ENCODE results near the gene SYNDIG1.

SYNDIG1 gene

DNA sequence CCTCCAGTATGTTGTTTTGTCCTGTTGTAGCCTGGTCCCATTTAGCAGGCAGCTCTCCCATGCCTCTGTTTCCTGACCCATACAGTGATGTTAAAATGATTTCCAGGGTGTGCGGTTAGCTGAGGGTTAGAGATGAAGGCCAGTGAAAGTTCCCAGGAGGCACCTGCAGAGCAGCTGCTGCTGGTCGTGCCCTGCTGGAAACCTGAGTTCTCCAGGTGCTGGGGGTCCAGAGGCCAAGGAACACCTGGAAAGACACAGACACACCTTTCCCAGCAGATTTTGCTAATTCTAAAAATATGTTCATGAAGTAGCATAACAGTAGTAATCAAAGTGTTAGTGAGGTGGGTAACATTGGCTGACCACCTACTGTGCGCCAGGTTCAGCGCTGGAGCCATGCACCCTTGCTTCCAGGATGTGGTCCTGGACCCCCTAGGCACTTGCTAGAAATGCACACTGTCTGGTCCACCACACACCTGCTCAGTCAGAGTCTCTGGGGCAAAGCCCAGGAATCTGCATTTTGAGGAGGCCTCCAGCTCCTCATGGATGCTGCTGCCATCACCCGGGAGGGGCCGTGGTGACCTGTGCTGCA is 118.7 kb downstream of the SYNDIG1 start:
- no peak for DNase-seq

- no peak for DNase-seq
Observed at GRCh38 chr20:24588725-24589340, 119.4 kb downstream of the SYNDIG1 start.

DNA sequence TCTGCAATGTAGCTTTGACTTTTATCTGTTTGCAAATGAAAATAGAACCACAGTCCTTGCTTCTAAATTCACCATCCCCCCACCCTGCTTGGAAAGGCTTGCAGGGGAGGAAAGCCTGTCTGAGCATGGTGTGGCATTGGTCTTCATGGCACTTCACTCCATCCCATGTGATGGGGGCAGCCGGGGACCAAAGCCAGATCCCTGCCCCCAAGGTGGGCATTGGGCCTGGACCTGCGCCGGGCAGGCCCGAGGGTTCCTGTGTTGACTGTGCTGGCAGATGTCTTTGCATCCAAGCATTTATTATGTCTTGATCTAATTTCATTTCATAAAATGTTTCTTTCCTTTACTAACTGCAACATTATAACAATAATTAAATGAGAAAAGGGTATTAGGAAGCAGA is 120.0 kb downstream of the SYNDIG1 start:
- no peak for DNase-seq

- no peak for DNase-seq
Observed at GRCh38 chr20:24589815-24590177, 120.4 kb downstream of the SYNDIG1 start.

DNA sequence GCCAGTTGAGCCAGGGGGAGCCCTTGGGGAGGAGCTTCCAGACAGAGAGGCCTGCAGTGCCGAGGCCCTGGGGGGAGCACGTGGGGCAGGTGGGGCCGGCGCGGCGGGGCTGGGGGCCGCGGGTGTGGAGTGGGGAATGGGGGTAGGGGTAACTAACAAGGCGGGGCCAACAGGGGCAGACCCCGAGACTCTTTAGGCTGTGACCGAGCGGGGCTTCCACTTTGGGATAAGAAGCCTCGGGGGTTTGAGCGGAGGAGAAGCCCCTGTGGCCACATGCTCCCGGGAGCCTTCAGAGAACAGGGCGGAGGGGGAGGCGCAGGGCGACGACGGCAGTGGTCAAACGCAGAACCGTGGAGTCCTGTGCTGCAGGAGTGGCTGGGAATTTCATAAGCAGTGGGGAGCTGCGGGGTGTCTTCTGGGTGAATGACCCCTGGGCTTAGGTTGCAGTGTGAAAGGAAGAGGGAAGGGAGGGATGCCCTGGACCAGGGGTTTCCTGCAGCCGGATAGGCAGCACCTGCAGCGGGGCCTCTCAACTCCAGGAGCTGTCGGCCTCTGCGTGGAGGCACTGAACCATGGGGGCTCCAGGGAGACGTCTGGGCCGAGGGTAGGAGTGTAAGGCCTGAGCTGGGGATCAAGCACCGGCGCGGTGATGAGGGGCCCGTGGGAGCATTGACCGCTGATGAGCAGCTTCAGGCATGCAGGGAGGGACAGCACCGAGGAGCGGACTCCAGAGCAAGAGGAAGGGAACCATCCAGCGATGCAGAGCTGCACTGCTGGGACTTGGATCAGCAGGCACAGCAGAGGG is 121.0 kb downstream of the SYNDIG1 start:
- DNase-seq = no peak

GRCh38 chr20:24597051-24597450 is 127.6 kb downstream of the SYNDIG1 start:
- no peak for DNase-seq

DNA sequence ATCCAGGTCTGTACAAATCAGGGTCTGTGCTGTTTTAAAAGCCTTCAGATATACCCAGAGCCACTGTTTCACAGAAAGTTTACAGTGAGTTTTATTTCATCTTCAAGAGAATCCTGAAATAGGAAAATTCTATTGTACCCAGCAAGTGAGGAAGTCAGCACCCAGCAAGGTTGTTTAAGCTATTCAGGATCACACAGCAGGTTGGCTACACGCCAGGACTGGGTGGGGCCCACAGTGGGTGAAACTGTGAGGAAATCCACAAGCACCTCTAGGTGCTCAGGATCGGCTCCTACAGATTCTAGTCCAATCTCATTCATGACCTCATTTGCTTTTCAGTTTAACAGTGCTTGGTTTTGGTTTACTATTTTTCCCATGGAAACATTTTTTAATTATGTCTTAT is 128.9 kb downstream of the SYNDIG1 start:
- no peak for DNase-seq

- no peak for DNase-seq
Observed at GRCh38 chr20:24598996-24599395, 129.6 kb downstream of the SYNDIG1 start.

DNA sequence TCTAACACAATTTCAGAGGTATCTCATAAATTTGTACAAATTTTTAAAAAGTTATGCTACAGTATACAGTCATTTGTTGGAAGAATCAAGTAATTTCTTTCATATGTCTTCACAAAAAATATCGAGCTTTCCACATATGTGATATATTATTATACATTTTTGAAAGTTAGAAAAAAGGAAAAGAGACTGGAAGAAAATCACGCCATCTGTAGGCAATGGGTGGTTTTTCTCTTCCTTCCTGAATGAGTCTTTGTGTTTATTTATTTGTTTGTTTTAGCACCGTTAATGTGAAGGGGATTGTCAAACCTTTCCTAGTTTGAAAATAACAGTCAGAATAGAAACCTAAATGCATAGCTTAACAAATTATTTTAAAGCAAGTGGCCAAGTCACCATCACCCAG is 130.6 kb downstream of the SYNDIG1 start:
- no peak for DNase-seq

GRCh38 chr20:24603454-24603853 is 134.0 kb downstream of the SYNDIG1 start:
- DNase-seq = no peak

DNA sequence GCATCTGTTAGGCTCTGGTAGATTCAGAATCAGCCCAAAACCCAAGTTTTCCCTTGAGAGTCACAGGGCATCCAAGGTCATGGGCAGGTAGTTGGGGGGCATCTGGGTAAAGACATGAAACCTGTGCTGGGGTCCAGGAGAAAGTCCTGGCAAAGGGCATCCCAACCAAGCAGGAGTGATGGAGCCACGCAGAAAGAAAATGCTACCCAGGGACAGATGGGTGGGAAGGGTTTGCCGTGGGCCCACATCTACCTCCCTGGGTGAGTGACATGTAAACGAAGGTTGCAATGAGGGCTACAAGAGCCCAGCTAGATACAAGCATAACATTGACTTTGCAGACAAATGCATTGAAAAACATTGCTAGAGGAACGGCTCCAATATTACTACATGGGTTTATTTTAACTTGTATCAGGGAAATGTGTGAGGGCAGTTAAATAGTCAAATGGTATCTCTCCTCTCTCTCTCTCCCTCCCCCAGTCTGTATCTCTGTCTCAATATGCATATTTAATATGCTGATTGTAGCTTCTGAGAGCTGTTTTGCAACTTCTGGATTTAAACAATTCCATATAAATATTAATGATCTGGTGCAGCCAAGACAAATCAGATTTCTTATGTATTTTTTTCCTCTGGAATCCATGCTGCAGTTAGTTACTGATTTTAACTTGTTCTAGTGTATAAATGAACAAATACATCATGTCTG is 135.7 kb downstream of the SYNDIG1 start:
- DNase-seq = no peak

DNA sequence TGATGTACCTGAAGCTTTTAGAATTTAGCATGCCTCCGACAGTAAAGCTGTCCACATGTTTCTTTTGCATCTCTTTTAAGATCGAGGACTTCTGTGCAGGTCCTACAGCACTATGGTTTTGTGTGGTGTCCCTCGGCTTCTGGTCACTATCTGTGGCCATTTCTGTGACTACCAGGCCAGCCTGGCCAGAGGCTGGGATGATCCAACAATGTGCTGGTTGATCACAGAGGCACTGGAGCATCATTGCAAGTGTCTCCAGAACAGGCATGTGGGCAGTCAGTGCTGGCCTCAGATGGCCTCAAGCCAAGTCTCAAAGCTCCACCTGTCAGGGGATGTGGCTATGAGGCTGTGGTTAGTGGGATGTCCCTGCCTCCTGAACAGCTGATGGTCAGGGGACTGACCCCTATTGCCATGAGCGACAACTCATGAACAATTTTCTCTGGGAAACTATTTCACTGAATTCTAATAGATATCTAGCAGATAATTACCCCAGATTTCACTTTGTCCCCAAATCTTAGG is 136.6 kb downstream of the SYNDIG1 start:
- DNase-seq = no peak

DNA sequence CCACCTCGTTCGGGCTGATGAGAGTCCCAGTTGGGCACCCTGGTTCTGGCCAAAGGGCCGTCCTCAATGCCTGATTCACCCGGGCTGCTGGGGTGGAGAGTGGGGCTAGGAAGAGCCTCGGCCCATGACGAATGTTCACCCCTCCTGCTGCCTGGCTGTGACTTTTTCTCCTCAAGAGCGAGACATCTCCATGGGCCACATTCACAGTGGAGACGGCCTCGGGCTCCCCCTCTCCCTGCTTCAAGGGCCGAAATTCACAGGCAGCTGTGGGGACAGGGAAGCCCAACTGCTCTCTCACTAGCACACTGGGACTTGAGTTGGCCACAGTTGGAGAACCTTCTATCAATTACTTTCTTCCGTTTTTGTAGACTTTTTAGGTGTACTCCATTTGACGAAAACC is 138.0 kb downstream of the SYNDIG1 start:
- DNase-seq = no peak

DNA sequence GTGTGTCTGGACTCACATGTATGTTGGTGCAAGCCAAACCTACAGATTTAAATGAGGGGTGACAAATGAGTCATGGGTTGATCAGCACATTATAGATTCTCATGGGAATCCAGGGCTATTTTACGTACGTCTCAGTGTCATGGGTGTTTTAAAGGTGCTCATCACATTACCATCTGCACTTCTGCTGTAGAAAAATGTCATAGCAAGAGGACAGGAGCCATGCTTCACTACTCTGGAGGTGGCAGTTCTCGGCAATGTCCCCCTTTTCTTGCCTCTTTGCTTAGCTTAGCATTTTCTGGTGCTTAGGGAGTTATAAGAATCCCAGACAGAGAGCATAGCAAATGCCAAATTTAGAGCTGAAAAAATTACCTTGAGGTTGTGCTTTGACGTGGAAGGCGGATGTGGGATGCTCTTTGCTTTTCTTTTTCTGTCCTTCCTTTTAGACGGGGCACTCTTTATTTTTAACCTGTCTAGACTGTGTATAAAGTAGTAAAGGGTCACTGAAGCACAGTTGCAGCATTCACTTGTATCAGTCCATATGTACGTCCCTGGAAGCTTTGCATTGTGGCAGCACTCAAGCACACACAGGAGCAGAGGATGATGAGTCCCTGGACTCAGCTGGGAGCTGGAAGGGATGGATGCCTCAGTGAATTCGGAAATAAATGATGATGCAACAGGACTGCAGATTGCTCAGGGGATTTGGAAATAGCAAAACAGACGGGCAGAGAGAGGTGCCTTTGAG is 139.7 kb downstream of the SYNDIG1 start:
- no peak for DNase-seq

DNA sequence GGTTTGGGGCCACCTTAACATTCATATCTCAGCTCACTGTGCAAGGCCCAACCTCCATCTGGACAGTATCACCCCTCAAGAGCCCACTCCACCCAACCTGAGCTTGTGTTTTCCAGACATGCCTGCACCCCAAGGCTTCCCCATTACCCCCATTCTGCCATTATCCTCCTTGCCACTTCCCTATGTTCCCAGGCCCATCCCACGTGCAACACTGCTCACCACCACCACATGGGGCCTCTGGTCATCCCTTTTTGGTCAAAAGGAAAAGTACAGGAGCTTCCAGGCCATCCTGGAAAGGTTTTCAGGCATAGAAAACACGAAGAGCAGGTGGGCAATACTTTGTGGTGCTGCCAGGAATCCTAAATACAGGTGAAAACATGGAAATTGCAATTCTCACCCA is 140.3 kb downstream of the SYNDIG1 start:
- DNase-seq = no peak

- no peak for DNase-seq
Observed at GRCh38 chr20:24610341-24611115, 141.1 kb downstream of the SYNDIG1 start.

DNA sequence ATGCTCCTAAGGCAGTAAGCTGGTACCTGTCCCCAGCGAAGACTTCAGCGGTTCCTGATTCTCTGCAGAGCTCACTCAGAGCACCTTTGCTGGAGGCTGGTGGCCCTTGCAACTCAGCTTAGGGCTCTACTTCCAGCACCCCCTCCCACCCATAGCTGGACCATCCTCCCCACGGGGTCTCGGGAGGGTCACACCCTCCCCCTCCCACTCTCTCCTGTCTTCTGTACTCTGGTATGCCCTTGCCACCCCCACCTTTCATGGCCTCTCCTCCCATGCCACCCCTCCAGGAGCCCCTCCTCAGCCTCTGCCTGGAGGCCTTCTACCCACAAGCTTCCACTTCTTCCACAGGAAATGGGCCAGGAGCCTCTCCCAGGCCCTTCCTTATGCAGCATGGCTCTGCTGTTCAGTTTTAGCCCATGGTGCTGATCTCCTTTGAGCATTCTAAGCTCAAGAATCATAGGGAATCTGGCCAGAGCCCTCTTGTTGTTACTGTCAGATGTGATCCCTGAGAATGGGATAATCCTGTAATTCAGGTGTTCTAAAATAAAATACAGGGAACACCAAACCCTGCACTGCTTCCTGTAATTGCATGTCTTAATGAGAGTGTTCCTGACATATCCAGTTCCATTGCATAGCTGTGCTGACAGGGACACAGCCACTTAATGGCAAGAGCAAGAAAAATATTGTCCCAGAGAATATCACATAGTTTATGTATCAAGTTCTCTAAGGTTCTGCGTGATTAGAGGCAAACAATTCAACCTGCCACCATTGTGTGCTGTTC is 142.1 kb downstream of the SYNDIG1 start:
- DNase-seq = no peak

- no peak for DNase-seq
Observed at GRCh38 chr20:24612799-24613775, 143.7 kb downstream of the SYNDIG1 start.

GRCh38 chr20:24614341-24614740 is 144.9 kb downstream of the SYNDIG1 start:
- DNase-seq = no peak

- DNase-seq = no peak
Observed at GRCh38 chr20:24615353-24615752, 145.9 kb downstream of the SYNDIG1 start.
